Measurements from ENCODE around the gene SMIM43.

SMIM43 gene

GRCh38 chr4:121778991-121779628 lies 14.1 kb upstream of the SMIM43 start:
- TF ChIP-seq CTCF (IDR thresholded peaks at IDR 0.05; ENCODE audit: poor library complexity, severe bottlenecking), result no peak
- H3K27ac ChIP-seq (ENCODE audit: poor library complexity, severe bottlenecking), result no peak overlapping the region
- no peaks in the 10 kb centered on the region for H3K27me3 ChIP-seq (ENCODE audit: insufficient read depth, poor library complexity, severe bottlenecking)
- H3K9me3 ChIP-seq (ENCODE audit: severe bottlenecking), result no peaks in the 10 kb centered on the region
- H3K36me3 ChIP-seq (ENCODE audit: low read depth), result no peaks in the 10 kb centered on the region
- no peaks in the 10 kb centered on the region for H3K4me1 ChIP-seq (ENCODE audit: insufficient read depth, poor library complexity, severe bottlenecking)
- DNase-seq (ENCODE audit: low spot score) (no peak), ATAC-seq (ENCODE audit: low read depth) (no peak)
- H3K4me3 ChIP-seq (ENCODE audit: severe bottlenecking), result no peak overlapping the region

DNA sequence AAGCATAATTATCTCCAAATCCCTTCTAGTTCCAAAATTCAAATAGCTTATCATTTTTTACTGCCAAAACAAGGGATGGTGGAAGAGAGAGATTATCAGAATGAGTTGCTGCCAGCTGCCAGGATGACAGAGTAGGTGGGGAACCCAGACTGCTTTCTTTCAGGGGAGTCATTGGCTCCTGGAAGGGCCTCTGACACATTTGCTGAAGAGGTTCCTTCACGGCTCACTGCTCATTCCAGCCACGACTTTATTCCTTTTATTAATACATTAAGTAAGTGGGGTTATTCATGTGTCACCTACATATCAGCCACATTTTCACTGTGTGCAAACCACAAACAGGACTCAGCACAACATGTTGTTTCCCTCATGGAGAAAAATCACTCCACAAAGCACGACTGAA lies 12.7 kb upstream of the SMIM43 start:
- Histone ChIP-seq H3K36me3 (ENCODE audit: low read depth) (no peaks in the 10 kb centered on the region), H3K4me1 (ENCODE audit: insufficient read depth, poor library complexity, severe bottlenecking) (no peaks in the 10 kb centered on the region), H3K4me3 (ENCODE audit: severe bottlenecking) (no peak overlapping the region), H3K9me3 (ENCODE audit: severe bottlenecking) (no peaks in the 10 kb centered on the region), H3K27ac (ENCODE audit: poor library complexity, severe bottlenecking) (no peak overlapping the region), H3K27me3 (ENCODE audit: insufficient read depth, poor library complexity, severe bottlenecking) (no peaks in the 10 kb centered on the region)
- TF ChIP-seq CTCF (IDR thresholded peaks at IDR 0.05; ENCODE audit: poor library complexity, severe bottlenecking), result no peak
- no peak for DNase-seq (ENCODE audit: low spot score)
- ATAC-seq (ENCODE audit: low read depth), result no peak

DNA sequence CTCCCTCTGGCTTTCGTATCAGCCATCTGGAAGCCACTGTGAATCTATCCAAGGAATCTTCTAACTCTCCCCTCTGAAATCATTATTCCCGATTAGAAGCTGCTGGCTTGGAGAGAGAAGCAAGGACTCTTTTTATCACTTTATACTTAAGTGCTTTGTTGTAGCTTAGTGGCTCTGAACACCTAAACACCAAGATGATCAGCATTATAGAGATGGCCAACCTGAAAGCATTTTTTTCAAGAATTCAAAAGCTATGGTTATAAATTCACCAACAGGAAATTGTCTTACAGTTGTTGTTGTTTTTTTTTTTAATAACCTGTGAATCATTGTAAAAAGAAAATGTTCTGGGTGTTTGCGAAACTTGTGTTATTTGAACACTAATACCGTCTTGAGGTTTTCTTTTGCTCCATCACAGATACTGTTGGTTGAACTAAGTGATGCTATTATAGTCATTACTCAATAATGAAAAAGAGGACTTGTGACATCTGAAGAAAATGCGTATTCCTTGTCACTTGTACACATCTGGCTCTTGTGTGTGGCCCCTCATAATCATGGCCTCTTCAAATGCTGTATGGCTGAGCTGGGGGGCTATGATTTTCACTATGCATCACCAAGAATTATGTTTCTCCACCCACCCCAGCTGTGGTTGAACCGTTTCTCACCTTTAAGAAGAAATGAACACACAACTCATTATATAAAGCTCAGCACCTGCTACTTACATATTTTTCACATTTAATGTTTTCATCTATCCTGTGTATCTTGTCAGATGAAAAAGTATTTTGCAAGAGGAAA lies 11.8 kb upstream of the SMIM43 start:
- no peaks in the 10 kb centered on the region for H3K9me3 ChIP-seq (ENCODE audit: severe bottlenecking)
- H3K27ac ChIP-seq (ENCODE audit: poor library complexity, severe bottlenecking), result no peak overlapping the region
- no peaks in the 10 kb centered on the region for H3K4me1 ChIP-seq (ENCODE audit: insufficient read depth, poor library complexity, severe bottlenecking)
- H3K36me3 ChIP-seq (ENCODE audit: low read depth), result no peaks in the 10 kb centered on the region
- H3K4me3 ChIP-seq (ENCODE audit: severe bottlenecking), result no peak overlapping the region
- no peak for TF ChIP-seq CTCF (IDR thresholded peaks at IDR 0.05; ENCODE audit: poor library complexity, severe bottlenecking)
- ATAC-seq (ENCODE audit: low read depth) (no peak), DNase-seq (ENCODE audit: low spot score) (no peak)
- H3K27me3 ChIP-seq (ENCODE audit: insufficient read depth, poor library complexity, severe bottlenecking), result no peaks in the 10 kb centered on the region

DNA sequence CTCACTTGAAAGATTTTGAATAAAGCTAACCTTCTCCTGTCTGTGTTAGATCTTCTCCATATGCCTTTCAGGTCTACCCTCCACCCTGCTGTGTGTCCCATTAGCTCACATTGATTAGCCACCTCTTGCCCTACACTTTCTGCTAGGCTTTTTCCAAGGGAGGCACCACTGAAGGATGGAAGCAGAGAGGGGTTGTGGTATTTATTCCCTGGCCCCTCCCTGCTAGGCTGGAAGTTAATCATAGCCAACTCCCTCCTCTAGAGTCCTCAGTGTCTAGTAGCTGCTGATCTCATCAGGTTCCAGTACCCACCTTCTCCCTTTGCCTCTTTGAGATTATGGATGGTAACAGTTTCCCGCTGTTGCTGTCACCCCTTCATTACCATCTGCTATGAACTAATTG lies 8.9 kb upstream of the SMIM43 start:
- TF ChIP-seq CTCF (IDR thresholded peaks at IDR 0.05; ENCODE audit: poor library complexity, severe bottlenecking), result no peak
- Histone ChIP-seq H3K27ac (ENCODE audit: poor library complexity, severe bottlenecking) (no peak overlapping the region), H3K4me1 (ENCODE audit: insufficient read depth, poor library complexity, severe bottlenecking) (no peaks in the 10 kb centered on the region), H3K4me3 (ENCODE audit: severe bottlenecking) (no peak overlapping the region), H3K9me3 (ENCODE audit: severe bottlenecking) (no peaks in the 10 kb centered on the region), H3K36me3 (ENCODE audit: low read depth) (no peaks in the 10 kb centered on the region), H3K27me3 (ENCODE audit: insufficient read depth, poor library complexity, severe bottlenecking) (no peaks in the 10 kb centered on the region)
- ATAC-seq (ENCODE audit: low read depth) (no peak), DNase-seq (ENCODE audit: low spot score) (no peak)

GRCh38 chr4:121771869-121772268 lies 6.9 kb upstream of the SMIM43 start:
- Histone ChIP-seq H3K27me3 (ENCODE audit: insufficient read depth, poor library complexity, severe bottlenecking) (no peaks in the 10 kb centered on the region), H3K4me3 (ENCODE audit: severe bottlenecking) (no peak overlapping the region), H3K9me3 (ENCODE audit: severe bottlenecking) (no peaks in the 10 kb centered on the region), H3K27ac (ENCODE audit: poor library complexity, severe bottlenecking) (no peak overlapping the region), H3K36me3 (ENCODE audit: low read depth) (no peaks in the 10 kb centered on the region), H3K4me1 (ENCODE audit: insufficient read depth, poor library complexity, severe bottlenecking) (no peaks in the 10 kb centered on the region)
- DNase-seq (ENCODE audit: low spot score), result no peak
- TF ChIP-seq CTCF (IDR thresholded peaks at IDR 0.05; ENCODE audit: poor library complexity, severe bottlenecking), result no peak
- no peak for ATAC-seq (ENCODE audit: low read depth)

All from RWPE2 (cell line).